ENCODE results near the gene OR9A2. TPM values are rescaled to one million over a fixed set of nuclear protein-coding genes. Genes with fewer than 3 reads are reported as not detected.

OR9A2 gene
- total RNA-seq, 1 donor from 2014 or later, result not detected

Other genes starting within 250 kb of the OR9A2 start
- gene EPHB6, start 172.1 kb downstream of the OR9A2 start, total RNA-seq, result 6.3 TPM
- not detected for gene TRPV6, start 141.4 kb downstream of the OR9A2 start, total RNA-seq
- gene TRPV5, start 93.4 kb downstream of the OR9A2 start, total RNA-seq, result not detected
- gene LLCFC1, start 87.6 kb downstream of the OR9A2 start, total RNA-seq, result not detected
- not detected for gene KEL, start 64.8 kb downstream of the OR9A2 start, total RNA-seq
- gene OR6V1, start 25.2 kb upstream of the OR9A2 start, total RNA-seq, result not detected
- not detected for gene PIP, start 104.9 kb upstream of the OR9A2 start, total RNA-seq
- not detected for gene TAS2R39, start 156.3 kb upstream of the OR9A2 start, total RNA-seq
- not detected for gene TAS2R40, start 194.9 kb upstream of the OR9A2 start, total RNA-seq
- 177 TPM for gene GSTK1, start 236.3 kb upstream of the OR9A2 start, total RNA-seq